ENCODE measurements around the gene MEA1. TPM values are rescaled to one million over a fixed set of nuclear protein-coding genes. Genes with fewer than 3 reads are reported as not detected.

MEA1 gene
- total RNA-seq (2014; rRNA removed; shearing (Covaris generic)): 91.7 and 103 TPM in 2 replicates

GRCh38 chr6:43013843-43014433 lies at the start of gene MEA1, which contains the start of gene KLHDC3:
Gene MEA1 (minus strand): TSS chr6:43013946. CDS start chr6:43013813, 133 bp downstream.
Gene KLHDC3 (plus strand): TSS chr6:43014249. CDS start chr6:43017193, 2,944 bp downstream.

GRCh38 chr6:43059168-43060033 lies 45.7 kb upstream of the MEA1 start, which contains the start of the genes KLC4 and MRPL2:
Gene KLC4 (plus strand): TSS chr6:43059631. CDS start chr6:43061336, 1,705 bp downstream.
Gene MRPL2 (minus strand): TSS chr6:43059434. CDS start chr6:43059381, 53 bp downstream.

GRCh38 chr6:43053545-43054205 lies 39.9 kb upstream of the MEA1 start, which contains the start of gene CUL7:
Gene CUL7 (minus strand): TSS chr6:43053851. CDS start chr6:43052788, 1,063 bp downstream.

GRCh38 chr6:43021270-43022047 lies 7.7 kb upstream of the MEA1 start, which contains the start of gene RRP36:
Gene RRP36 (plus strand): TSS chr6:43021623. CDS start chr6:43021655, 32 bp downstream.

GRCh38 chr6:42984001-42984923 lies 29.5 kb downstream of the MEA1 start, which contains the start of gene PPP2R5D:
Gene PPP2R5D (plus strand): TSS chr6:42984570. CDS start chr6:42984678, 108 bp downstream.

GRCh38 chr6:42978839-42979522 lies 34.8 kb downstream of the MEA1 start, which contains the start of gene PEX6:
Gene PEX6 (minus strand): TSS chr6:42979181. CDS start chr6:42979150, 31 bp downstream.

Other genes starting within 250 kb of the MEA1 start
- 3.0 TPM in 2 replicates for gene BICRAL, start 231.9 kb downstream of the MEA1 start, total RNA-seq (2014; rRNA removed; shearing (Covaris generic))
- 75.3 and 93.5 TPM in 2 replicates for gene RPL7L1, start 134.3 kb downstream of the MEA1 start, total RNA-seq (2014; rRNA removed; shearing (Covaris generic))
- gene PTCRA, start 97.9 kb downstream of the MEA1 start, total RNA-seq (2014; rRNA removed; shearing (Covaris generic)): not detected in 2 replicates
- gene CNPY3, start 84.5 kb downstream of the MEA1 start, total RNA-seq (2014; rRNA removed; shearing (Covaris generic)): 29.9 and 34.0 TPM in 2 replicates
- gene GNMT, start 53.2 kb downstream of the MEA1 start, total RNA-seq (2014; rRNA removed; shearing (Covaris generic)): 0.57 TPM in 1 of 2 replicates, not detected in the other
- 18.5 and 19.2 TPM in 2 replicates for gene PEX6, start 34.8 kb downstream of the MEA1 start, total RNA-seq (2014; rRNA removed; shearing (Covaris generic))
- 31.0 and 34.3 TPM in 2 replicates for gene PPP2R5D, start 29.4 kb downstream of the MEA1 start, total RNA-seq (2014; rRNA removed; shearing (Covaris generic))
- gene KLHDC3, start 303 bp upstream of the MEA1 start, total RNA-seq (2014; rRNA removed; shearing (Covaris generic)): 63.1 and 65.0 TPM in 2 replicates
- 87.4 and 101 TPM in 2 replicates for gene RRP36, start 7.7 kb upstream of the MEA1 start, total RNA-seq (2014; rRNA removed; shearing (Covaris generic))
- gene CUL7, start 39.9 kb upstream of the MEA1 start, total RNA-seq (2014; rRNA removed; shearing (Covaris generic)): 22.7 and 24.6 TPM in 2 replicates
- gene MRPL2, start 45.5 kb upstream of the MEA1 start, total RNA-seq (2014; rRNA removed; shearing (Covaris generic)): 31.0 and 31.2 TPM in 2 replicates
- 17.4 and 17.9 TPM in 2 replicates for gene KLC4, start 45.7 kb upstream of the MEA1 start, total RNA-seq (2014; rRNA removed; shearing (Covaris generic))
- 25.7 and 27.3 TPM in 2 replicates for gene PTK7, start 62.4 kb upstream of the MEA1 start, total RNA-seq (2014; rRNA removed; shearing (Covaris generic))
- 33.7 and 35.8 TPM in 2 replicates for gene SRF, start 157.3 kb upstream of the MEA1 start, total RNA-seq (2014; rRNA removed; shearing (Covaris generic))
- gene CUL9, start 168.2 kb upstream of the MEA1 start, total RNA-seq (2014; rRNA removed; shearing (Covaris generic)): 32.4 and 34.9 TPM in 2 replicates
- 133 and 159 TPM in 2 replicates for gene DNPH1, start 215.5 kb upstream of the MEA1 start, total RNA-seq (2014; rRNA removed; shearing (Covaris generic))
- gene TTBK1, start 229.5 kb upstream of the MEA1 start, total RNA-seq (2014; rRNA removed; shearing (Covaris generic)): not detected in 2 replicates

All from A375 (cell line).